MM.1S (cell line): Measurements from ENCODE around the gene SPAG17.

ENCODE experiments used
- DNase-seq: peaks from one replicate; pipeline ENCODE4 v3.0.0-alpha.2; 2015
- H2AFZ ChIP-seq: fragments of 300-600 bp; sonication (generic); 2 replicates; pipeline ENCODE4 v1.6.0; 2016; ENCODE audit warnings: antibody characterized with exemption, low read length
- H3F3A ChIP-seq: fragments of 300-600 bp; sonication (generic); 2 replicates; pipeline ENCODE4 v1.6.1; 2016; ENCODE audit warnings: mild to moderate bottlenecking, antibody characterized with exemption, low read length, moderate library complexity, mixed read lengths; ENCODE audit not compliant: insufficient read depth
- H3K27ac ChIP-seq: fragments of 300-600 bp; sonication (generic); 2 replicates; pipeline ENCODE4 v1.5.1; 2016; ENCODE audit warnings: mild to moderate bottlenecking, low read length
- H3K27me3 ChIP-seq: fragments of 300-600 bp; sonication (generic); replicated peaks from 2 replicates; pipeline ENCODE4 v1.6.0; 2016; ENCODE audit warnings: low read length; ENCODE audit not compliant: insufficient read depth
- H3K36me3 ChIP-seq: fragments of 300-600 bp; sonication (generic); replicated peaks from 2 replicates; pipeline ENCODE4 v1.6.1; 2016; ENCODE audit warnings: mild to moderate bottlenecking, low read length, mixed read lengths; ENCODE audit not compliant: insufficient read depth
- H3K4me1 ChIP-seq: fragments of 300-600 bp; sonication (generic); 2 replicates; pipeline ENCODE4 v1.6.1; 2016; ENCODE audit warnings: low read length, mixed read lengths
- H3K4me2 ChIP-seq: fragments of 300-600 bp; sonication (generic); 2 replicates; pipeline ENCODE4 v1.6.0; 2016; ENCODE audit warnings: low read depth, low read length
- H3K4me3 ChIP-seq: fragments of 300-600 bp; sonication (generic); 2 replicates; pipeline ENCODE4 v1.5.1; 2016; ENCODE audit warnings: low read length, mixed read lengths
- H3K79me2 ChIP-seq: fragments of 300-600 bp; sonication (generic); 2 replicates; pipeline ENCODE4 v1.6.1; 2016; ENCODE audit warnings: mixed run types, low read length, mixed read lengths
- H3K9ac ChIP-seq: fragments of 300-600 bp; sonication (generic); 2 replicates; pipeline ENCODE4 v1.6.1; 2016; ENCODE audit warnings: low read length, mixed read lengths
- H3K9me2 ChIP-seq: fragments of 300-600 bp; sonication (generic); replicated peaks from 2 replicates; pipeline ENCODE4 v1.6.1; 2016; ENCODE audit warnings: mild to moderate bottlenecking, low read length, mixed read lengths; ENCODE audit not compliant: insufficient read depth
- H3K9me3 ChIP-seq: fragments of 300-600 bp; sonication (generic); replicated peaks from 2 replicates; pipeline ENCODE4 v1.6.1; 2016; ENCODE audit warnings: mild to moderate bottlenecking, low read length, mixed read lengths; ENCODE audit not compliant: insufficient read depth
- H4K20me1 ChIP-seq: fragments of 300-600 bp; sonication (generic); 2 replicates; pipeline ENCODE4 v1.6.1; 2016; ENCODE audit warnings: mild to moderate bottlenecking, low read length, moderate library complexity, mixed read lengths; ENCODE audit not compliant: insufficient read depth
- CTCF ChIP-seq: fragments of 300-600 bp; sonication (generic); IDR thresholded peaks from 2 replicates; pipeline ENCODE4 v1.5.1; 2016; ENCODE audit warnings: antibody characterized with exemption, low read length, mixed read lengths
- EZH2 ChIP-seq: fragments of 300-600 bp; sonication (generic); optimal IDR thresholded peaks from 2 replicates; pipeline ENCODE3; 2017; ENCODE audit warnings: low read depth, mild to moderate bottlenecking, antibody characterized with exemption, low read length, mixed read lengths
- EZH2phosphoT487 ChIP-seq: fragments of 300-600 bp; sonication (generic); IDR thresholded peaks from 2 replicates; pipeline ENCODE4 v1.6.1; 2018; ENCODE audit warnings: antibody characterized with exemption, low read length

SPAG17 gene

GRCh38 chr1:117970252-117970651, 214.8 kb downstream of the SPAG17 start:
- H3K36me3 ChIP-seq, result no peaks in the 10 kb centered on the region
- TF ChIP-seq EZH2phosphoT487 (no peak), EZH2 (no peak), CTCF (no peak)
- H3K9me2 ChIP-seq, result no peaks in the 10 kb centered on the region
- H3K27ac ChIP-seq, result no peak overlapping the region
- no peaks in the 10 kb centered on the region for H3K27me3 ChIP-seq
- no peaks in the 10 kb centered on the region for H3K9me3 ChIP-seq
- H4K20me1 ChIP-seq, result no peaks in the 10 kb centered on the region
- no peaks in the 10 kb centered on the region for H3K4me1 ChIP-seq
- no peak overlapping the region for H2AFZ ChIP-seq
- H3K9ac ChIP-seq, result no peak overlapping the region
- no peaks in the 10 kb centered on the region for H3F3A ChIP-seq
- no peak overlapping the region for H3K4me3 ChIP-seq
- no peaks in the 10 kb centered on the region for H3K79me2 ChIP-seq
- H3K4me2 ChIP-seq, result no peak overlapping the region
- DNase-seq, result no peak

- no peaks in the 10 kb centered on the region for H3K79me2 ChIP-seq
- no peak overlapping the region for H3K27ac ChIP-seq
- no peaks in the 10 kb centered on the region for H3K4me1 ChIP-seq
- TF ChIP-seq EZH2phosphoT487, result no peak
- no peak for TF ChIP-seq CTCF
- no peak for TF ChIP-seq EZH2
- no peaks in the 10 kb centered on the region for H3K36me3 ChIP-seq
- no peak overlapping the region for H2AFZ ChIP-seq
- no peaks in the 10 kb centered on the region for H3K9me2 ChIP-seq
- DNase-seq, result no peak
- no peaks in the 10 kb centered on the region for H4K20me1 ChIP-seq
- H3K9ac ChIP-seq, result no peak overlapping the region
- no peak overlapping the region for H3K4me2 ChIP-seq
- H3K4me3 ChIP-seq, result no peak overlapping the region
- no peaks in the 10 kb centered on the region for H3K9me3 ChIP-seq
- no peaks in the 10 kb centered on the region for H3F3A ChIP-seq
- H3K27me3 ChIP-seq, result no peaks in the 10 kb centered on the region
Measured at GRCh38 chr1:117967881-117968280, 217.1 kb downstream of the SPAG17 start.

DNA sequence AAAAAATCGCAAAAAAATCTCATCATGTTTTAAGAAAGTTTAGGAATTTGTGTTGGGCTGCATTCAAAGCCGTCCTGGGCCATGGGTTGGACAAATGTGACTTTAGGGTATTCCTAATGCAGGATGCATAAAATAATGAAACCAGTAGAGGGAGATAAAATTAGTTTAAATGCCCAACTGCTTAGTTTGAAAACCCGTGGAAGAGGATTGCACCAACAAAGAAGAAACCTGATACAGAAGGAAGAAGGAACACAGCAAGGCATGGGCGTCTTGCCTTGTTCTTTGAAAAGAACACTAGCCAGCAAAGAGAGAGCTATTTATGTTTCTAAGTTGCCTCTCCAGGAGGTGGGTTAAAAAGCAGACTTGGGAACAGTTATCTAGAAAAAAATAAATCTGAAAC, 217.6 kb downstream of the SPAG17 start:
- H2AFZ ChIP-seq, result no peak overlapping the region
- DNase-seq, result no peak
- TF ChIP-seq EZH2phosphoT487 (no peak), EZH2 (no peak), CTCF (no peak)

More for the DNA sequence above, 217.6 kb downstream of the SPAG17 start:
- Histone ChIP-seq H3K27me3 (no peaks in the 10 kb centered on the region), H3K9me3 (no peaks in the 10 kb centered on the region), H3K4me3 (no peak overlapping the region), H3K9ac (no peak overlapping the region), H3F3A (no peaks in the 10 kb centered on the region), H3K27ac (no peak overlapping the region), H3K9me2 (no peaks in the 10 kb centered on the region), H3K4me2 (no peak overlapping the region), H3K4me1 (no peaks in the 10 kb centered on the region), H3K79me2 (no peaks in the 10 kb centered on the region), H3K36me3 (no peaks in the 10 kb centered on the region), H4K20me1 (no peaks in the 10 kb centered on the region)
